Activated CD4-positive, alpha-beta T cell treated with anti-CD3 and anti-CD28 coated beads for 4 hours (primary cell): ENCODE measurements around the gene ERVH48-1.
A peak's percentile ranks its signal among the peaks of the same experiment; 100 is the strongest.
"Not testable (repeated sequence)": the region's sequence is repeated elsewhere in the genome, so short reads cannot be mapped to it uniquely, and the experiment has no call there.

ENCODE experiments used
- DNase-seq, 2 donors: peaks; one replicate each; pipeline ENCODE4 v3.0.0-alpha.2; 2020

The ERVH48-1 gene

DNA sequence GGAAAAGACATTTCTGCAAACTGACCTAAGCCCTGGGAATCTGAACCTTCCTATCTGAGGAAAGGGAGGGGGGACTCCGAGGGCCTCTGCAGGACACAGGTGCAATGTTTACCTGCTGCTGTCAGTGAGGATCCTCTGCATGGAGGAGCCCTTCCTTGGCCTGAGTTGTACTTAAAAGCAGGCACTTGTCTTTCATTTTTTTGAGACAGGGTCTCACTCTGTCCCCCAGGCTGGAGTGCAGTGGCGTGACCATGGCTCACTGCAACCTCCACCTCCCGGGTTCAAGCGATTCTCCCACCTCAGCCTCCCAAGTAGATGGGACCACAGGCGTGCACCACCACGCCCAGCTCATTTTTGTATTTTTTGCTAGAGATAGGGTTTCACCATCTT is 13.2 kb upstream of the ERVH48-1 start:
- not testable (repeated sequence) for DNase-seq

DNA sequence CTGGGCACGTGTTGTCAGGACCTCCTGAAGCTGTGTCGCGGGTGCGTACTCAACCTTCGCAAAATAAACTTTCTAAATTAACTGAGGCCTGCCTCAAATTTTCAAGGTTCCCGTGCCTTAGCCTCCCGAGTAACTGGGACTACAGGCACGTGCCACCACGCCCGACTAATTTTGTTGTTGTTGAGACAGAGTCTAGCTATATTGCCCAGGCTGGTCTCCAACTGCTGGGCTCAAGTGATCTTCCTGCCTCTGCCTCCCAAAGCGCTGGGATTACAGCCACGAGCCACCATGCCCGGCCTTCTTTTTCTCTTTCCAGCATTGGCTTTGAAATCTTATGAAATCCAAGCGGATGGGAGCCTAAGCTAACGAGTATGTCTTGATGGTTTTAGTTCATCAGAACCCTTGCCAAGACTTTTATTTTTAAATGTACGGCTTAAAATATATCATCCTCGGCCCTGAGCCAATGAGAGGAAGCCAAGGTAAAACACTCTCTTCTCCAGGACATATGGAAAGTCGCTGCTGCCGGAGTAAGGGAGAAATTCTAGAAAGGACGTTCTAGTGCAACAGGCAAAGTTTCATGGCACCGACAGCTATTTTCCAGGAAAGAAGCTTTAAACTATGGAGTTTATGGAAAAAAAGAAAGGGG is 12.7 kb upstream of the ERVH48-1 start:
- DNase-seq, result no peak

DNA sequence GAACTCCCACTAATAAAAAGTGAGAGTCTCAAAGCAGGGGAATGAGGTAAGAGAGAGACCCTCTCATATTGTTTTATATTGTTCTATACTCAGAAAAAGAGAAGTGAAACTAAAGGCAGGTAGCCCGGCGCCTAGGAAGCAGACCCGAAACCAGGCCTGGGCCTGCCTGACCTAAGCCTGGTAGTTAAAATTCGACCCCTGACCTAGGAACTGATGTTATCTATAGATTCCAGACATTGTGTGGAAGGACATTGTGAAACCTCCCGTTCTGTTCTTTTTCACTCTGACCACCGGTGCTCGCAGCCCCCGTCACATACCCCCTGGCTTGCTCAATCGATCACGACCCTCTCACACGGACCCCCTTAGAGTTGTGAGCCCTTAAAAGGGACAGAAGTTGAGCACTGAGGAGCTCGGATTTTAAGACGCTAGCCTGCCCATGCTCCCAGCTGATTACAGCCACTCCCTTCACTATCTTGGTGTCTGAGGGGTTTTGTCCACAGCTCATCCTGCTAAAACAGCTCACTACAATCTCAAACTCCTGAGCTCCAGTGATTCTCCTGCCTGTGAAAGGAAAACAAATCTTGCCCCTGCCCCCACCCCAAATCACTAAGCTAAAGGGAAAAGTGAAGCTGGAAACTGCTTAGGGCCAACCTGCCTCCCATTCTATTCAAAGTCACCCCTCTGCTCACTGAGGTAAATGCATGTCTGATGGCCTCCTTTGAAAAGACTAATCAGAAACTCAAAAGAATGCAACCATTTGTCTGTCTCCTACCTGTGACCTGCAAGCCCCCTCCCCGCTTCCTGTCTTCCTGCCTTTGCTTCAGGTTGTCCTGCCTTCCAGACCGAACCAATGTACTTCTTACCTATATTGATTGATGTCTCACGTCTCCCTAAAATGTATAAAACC is 11.9 kb upstream of the ERVH48-1 start:
- not testable (repeated sequence) for DNase-seq

DNA sequence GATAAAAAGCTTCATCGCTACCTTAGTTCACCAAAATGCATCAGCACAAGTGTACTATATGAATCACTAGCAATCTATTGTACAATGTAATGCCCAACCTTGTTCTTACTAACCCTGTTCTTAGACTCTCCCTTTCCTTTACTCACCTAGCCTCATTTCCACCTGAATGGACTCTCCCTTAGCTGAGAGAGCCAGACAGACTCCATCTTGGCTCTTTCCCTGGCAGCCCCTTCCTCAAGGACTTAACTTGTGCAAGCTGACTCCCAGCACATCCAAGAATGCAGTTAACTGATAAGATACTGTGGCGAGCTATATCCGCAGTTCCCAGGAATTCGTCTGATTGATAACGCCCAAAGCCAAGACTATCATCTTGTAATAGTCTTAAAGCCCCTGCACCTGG is 10.9 kb upstream of the ERVH48-1 start:
- DNase-seq, result not testable (repeated sequence)

DNA sequence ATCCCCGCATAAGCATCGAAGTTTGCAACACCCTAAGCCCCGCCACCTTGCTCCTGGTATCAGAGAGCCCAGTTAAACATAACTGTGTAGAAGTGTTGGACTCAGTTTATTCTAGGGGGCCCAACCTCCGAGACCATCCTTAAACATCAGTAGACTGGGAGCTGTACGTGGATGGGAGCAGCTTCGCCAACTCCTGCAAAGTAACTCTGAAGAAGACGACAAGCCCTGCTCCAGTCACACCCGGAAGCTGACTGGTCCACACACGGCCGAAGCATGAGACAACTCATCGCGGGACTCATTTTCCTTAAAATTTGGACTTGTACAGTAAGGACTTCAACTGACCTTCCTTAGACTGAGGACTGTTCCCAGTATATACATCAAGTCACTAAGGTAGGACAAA is 8.5 kb upstream of the ERVH48-1 start:
- DNase-seq, result not testable (repeated sequence)

DNA sequence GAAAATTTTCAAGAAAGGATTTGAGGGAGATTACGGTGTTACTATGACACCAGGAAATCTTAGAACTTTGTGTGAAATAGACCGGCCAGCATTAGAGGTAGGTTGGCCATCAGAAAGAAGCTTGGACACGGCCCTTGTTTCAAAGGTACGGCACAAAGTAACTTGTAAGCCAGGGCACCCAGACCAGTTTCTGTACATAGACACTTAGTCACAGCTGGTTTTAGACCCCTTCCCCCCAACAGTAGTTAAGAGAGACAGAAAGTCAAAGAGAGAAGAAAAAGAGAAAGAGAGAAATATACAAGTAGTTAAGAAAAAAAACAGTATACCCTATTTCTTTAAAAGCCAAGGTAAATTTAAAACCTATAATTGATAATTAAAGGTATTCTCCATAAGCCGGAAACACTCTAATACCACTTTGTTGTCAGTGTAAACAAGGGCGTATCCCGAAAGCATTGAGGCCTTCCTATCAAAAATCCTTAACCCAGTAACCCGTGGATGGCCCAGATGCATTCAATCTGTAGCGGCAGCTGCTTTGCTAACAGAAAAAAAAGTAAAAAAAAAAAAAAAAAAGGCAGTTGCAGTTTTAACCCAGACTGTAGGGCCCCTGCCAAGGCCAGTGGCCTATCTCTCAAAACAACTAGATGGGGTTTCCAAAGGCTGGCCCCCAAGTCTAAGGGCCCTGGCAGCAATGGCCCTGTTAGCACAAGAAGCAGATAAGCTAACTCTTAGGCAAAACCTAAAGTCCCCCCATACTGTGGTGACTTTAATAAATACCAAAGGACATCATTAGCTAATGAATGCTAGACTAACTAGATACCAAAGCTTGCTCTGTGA is 7.9 kb upstream of the ERVH48-1 start:
- DNase-seq, result not testable (repeated sequence)

DNA sequence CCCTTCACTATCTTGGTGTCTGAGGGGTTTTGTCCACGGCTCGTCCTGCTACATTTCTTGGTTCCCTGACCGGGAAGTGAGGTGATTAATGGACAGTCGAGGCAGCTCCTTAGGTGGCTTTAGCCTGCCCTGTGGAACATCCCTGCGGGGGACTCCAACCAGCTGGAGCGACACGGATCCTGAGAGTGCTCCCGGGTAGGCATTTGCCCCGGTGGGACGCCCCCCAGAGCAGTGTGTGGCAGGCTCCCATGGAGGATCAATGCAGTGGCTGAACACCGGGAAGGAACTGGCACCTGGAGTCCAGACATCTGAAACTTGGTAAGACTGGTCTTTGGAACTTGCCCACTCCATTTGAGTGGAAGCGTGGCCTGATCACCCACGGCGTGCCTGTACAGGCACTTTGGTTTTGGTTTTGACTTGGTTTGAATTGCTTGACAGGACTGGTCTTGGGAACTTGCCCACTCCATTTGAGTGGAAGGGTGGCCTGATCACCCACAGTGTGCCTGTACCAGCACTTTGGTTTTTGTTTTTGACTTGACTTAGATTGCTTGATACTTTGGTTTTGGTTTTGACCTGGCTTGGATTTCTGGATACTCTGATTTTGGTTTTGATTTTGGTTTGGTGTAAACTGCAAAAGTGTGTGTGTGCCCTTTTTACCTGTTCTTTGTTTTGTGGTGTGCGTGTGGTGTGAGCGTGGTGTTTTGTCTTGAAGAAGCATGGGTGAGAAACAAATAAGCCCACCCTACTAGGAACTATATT is 7.1 kb upstream of the ERVH48-1 start:
- not testable (repeated sequence) for DNase-seq

DNA sequence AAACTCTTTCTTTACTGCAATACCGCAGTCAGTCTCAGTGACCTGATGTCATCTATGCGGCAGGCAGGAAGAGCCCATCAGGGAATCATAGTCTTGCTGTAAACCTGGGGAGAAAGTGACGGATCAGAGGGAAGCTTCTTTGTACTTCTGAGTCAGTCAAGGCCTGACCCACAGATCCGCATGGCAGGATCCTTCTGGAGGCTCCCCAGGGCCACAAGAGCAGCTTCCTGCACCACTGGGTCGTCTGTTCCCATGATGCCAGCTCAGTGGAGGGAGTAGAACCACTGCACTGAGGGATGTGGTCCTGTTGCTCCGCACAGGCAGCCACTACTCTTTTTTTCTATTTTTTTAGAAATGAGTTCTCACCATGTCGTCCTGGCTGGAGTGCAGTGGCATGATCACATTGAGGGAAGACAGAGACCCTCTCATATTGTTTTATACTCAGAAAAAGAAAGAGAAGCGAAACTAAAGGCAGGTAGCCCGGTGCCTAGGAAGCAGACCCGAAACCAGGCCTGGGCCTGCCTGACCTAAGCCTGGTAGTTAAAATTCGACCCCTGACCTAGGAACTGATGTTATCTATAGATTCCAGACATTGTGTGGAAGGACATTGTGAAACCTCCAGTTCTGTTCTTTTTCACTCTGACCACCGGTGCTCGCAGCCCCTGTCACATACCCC is 6.3 kb upstream of the ERVH48-1 start:
- DNase-seq, result no peak

DNA sequence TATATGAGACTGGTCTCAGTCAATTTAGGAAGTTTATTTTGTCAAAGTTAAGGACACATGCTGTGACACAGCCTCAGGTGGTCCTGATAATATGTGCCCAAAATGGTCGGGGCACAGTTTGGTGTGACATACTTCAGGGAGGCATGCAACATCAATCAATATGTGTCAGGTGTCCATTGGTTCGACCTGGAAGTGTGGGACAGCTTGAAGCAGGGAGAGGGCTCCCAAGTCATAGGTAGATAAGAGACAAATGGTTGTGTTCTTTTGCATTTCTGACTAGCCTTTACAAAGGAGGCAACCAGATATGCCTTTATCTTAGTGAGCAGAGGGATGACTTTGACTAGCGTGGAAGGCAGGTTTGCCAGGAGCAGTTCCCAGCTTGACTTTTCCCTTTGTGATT is 4.5 kb upstream of the ERVH48-1 start:
- DNase-seq, result no peak

DNA sequence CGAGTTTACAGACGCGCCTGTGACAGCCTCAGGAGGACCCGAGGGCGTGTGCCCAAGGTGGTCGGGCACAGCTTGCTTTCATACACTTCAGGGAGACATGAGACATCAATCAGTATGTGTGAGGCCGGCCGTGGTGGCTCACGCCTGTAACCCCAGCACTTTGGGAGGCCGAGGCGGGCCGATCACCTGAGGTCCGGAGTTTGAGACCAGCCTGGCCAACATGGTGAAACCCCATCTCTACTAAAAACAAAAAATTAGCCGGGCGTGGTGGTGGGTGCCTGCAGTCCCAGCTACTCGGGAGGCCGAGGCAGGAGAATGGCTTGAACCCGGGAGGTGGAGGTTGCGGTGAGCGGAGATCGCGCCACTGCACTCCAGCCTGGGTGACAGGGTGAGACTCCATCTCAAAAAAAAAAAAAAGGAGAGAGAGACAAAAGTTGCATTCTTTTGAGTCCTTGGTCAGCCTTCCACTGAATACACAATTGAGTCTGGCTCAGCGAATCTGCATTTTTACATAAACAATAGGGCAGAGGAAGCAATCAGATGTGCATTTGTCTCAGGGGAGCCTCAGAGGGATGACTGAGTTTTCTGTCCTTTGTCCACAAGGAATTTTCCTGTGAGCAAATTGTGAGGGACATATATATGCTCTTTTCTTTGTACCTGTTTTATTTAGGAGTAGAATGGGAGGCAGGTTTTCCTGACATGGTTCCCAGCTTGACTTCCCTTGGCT is 2.2 kb upstream of the ERVH48-1 start:
- not testable (repeated sequence) for DNase-seq

DNA sequence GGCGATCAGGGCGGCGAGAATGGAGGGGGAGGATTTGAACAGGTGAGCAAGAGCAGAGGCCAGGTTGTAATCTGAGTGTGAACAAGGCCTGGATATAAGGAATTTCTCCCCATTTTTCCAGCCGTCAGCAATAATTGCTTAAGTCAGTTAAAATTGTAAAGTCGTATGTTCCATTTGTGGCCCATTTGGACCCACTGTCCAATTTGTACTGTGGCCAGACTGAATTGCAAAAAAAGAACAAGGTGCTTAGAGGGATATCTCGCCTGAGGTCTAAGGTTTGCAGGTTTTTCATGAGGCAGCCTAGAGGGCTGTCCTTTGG is 1.0 kb downstream of the ERVH48-1 start:
- DNase-seq, result no peak

DNA sequence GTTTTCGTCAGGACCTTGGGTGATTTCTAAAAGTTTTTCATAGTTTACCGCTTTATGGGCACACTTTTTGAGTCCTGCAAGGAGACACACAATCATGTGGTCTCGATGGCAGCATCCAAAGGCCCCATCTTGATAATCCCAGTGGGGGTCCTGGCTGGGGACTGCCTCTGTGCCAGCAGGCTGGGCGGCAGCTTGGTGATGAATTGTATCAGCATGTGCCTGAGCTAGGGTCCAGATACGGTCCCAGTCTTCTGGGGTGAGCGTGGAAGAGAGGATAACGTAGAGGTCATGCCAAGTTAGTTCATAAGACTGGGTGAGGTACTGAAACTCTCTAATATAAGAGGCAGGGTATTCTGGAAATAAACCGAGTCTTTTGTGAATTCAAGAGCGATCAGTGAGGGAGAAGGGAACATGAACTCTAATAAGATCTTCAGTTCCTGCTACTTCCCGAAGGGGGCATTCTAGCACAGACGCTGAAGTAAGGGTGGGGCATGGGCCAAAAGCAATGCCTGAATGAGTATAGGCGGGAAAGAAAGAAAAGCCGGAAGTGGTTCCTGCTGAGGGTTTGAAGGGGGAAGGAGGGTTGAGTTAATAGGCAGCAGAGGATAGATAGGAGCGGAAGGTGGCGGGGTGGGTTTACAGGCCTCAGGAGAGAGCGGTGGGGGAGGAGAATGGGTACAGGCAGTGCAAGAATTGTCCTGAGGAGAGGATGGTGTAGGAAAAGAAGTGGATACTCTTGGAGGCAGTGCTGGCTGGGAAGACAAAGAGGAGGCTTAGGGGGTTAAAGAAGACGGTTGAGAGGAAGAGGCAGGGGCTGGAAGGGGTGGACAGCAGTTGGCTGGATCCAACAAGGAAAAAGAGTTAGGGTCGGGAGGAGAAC is 1.6 kb downstream of the ERVH48-1 start:
- peak; percentile 61 to 69 for DNase-seq

DNA sequence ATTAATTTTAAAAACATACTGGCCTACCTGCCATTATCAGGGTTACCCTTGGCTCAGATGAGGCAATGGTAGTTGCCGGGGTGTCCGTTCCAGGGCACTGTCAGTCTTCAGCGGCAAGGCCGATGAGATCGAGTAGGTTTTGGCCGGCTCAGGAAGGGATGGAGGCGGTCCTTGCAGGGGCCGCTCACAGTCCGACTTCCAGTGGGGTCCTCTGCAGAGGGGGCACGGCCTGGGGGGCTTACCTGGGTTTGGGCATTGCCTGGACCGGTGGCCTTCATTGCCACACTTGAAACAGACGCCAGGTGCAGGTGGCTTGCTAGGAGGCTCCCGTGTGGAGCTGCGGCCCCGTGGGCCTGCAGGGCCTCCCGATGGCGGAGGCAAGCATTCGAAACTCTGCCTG is 2.5 kb downstream of the ERVH48-1 start:
- DNase-seq, result no peak

DNA sequence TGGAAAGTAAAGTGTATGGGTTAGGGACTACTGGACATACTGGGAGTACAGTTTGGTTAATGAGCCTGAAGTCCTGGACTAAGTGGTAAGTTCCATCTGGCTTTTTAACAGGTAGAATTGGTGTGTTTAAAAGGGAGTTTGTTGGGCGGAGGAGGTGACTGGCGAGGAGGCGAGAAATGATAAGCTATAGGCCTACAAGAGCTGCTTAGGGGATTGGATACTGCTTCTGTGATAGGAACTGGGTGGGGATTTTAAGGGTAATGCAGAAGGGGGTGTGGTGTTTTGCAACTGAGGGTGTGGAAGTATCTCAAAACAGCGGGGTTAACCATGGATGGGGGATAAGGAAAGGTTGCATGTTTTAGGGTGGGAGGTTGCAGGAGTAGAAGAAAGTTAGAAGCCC is 3.5 kb downstream of the ERVH48-1 start:
- no peak for DNase-seq

DNA sequence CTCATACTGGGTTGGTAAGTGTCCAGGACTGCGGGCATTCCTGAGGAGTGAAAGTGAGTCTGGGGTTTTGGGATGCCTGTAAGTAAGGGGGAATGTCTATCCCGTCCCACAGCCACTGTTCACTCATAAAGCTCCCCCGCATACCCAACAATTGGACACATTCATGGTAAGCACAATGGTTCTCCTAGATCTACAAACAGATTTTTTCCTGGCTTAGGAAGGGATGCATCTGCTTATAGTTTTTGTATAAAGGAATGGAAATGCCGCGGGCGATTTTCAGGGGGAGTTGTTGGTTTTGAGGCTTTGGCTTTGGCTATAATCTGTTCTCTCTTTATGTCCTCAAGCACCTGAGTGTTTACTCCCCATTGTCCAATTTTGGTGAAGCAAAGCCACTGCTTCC is 7.1 kb downstream of the ERVH48-1 start:
- no peak for DNase-seq

DNA sequence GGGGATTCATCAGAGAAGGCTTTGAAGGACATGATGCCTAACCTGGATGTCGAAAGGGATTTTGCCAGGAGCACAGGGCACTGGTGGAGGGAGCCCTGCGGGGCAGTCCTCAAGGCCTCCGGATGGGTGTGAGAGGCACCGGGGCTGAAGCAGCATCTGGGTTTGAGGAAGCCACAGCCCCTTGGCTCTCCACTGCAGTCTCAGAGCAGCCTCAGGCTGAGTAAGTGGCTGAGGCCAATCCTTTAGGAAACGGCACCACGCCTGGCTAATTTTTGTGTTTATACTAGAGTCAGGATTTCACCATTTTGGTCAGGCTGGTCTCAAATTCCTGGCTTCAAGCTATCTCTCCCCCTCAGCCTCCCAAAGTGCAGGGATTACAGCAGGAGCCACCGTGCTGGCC is 12.0 kb downstream of the ERVH48-1 start:
- DNase-seq, result no peak

DNA sequence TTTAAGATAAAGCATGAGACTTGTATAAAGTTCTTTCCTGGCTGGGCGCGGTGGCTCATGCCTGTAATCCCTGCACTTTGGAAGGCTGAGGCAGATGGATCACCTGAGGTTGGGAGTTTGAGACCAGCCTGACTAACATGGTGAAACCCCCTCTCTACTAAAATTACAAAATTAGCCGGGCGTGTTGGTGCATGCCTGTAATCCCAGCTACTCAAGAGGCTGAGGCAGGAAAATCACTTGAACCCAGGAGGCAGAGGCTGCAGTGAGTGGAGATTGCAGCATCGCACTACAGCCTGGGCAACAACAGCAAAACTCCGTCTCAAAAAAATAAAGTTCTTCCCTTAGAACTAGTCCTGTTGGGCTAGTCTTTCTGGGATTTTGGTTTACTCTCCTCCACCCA is 13.5 kb downstream of the ERVH48-1 start:
- not testable (repeated sequence) for DNase-seq

DNA sequence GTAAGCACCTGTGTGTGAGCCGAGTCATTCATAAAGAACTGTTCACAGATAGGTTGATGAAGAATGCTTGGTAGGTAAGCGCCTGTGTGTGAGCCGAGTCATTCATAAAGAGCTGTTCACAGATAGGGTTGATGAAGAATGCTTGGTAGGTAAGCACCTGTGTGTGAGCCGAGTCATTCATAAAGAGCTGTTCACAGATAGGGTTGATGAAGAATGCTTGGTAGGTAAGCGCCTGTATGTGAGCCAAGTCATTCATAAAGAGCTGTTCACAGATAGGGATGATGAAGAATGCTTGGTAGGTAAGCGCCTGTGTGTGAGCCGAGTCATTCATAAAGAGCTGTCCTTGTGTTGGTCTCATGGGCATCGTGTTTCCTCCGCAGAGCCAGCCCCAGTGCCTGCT is 16.9 kb downstream of the ERVH48-1 start:
- DNase-seq, result not testable (repeated sequence)

DNA sequence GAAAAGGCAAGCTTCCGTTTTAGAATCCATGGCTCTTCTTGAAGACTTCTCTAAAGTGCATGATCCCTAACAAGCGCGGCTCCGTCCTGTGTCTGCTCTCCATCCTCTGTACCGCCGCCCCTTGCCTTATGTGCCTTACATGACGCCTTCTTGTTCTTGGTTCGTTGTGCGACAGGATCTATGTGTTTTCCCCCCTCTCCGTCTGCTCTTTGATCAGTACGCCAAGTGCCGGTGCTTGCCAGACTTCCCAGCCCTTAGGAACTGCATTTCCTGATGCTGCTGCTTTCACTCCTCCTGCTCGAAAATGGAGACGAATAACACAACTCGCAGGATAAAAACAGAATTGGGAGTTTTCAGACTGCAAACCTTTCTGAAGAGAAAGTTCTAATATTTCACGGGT is 19.2 kb downstream of the ERVH48-1 start:
- no peak for DNase-seq

DNA sequence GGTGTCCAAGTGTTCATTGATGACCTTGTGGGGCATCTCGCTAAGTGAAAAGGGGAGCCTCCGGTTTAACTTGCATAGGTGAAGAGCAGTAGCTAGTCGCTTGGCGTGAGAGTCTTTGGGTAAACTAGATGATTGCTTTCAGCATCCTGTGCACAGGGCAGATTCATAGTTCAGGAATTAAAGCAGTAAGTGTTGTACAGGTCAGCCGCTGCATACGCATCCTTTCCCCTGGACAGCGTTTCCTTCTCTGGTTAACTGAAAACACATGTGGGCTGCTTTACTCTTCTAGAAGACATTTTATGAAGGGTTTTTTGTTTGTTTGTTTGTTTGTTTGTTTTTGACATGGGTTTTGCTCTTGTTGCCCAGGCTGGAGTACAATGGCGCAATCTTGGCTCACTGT is 20.2 kb downstream of the ERVH48-1 start:
- DNase-seq, result no peak

DNA sequence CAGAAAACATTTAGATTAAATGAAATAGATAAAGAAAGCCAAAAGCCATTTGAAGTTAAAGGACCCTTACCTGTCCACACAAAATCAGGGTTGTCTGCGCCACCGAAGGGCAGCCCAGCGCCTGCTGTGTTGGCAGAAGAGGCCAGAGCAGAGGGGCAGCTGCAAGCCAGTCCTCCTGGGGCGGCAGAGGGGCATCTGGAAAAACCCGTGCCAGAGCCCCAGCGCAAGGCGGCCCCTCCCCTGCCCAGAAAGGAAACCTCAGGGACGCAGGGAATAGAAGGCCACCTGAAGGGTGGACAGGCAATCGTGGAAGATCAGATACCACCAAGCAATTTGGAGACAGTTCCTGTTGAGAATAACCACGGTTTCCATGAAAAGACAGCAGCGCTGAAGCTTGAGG is 21.6 kb downstream of the ERVH48-1 start:
- DNase-seq, result no peak
